ACC112 (cell line): Measurements from ENCODE around the gene KIF5B.

Experiments
- H2AFZ ChIP-seq: fragments of 200-600 bp; sonication (generic); one replicate; pipeline ENCODE4 v1.6.0; 2017; ENCODE audit warnings: antibody characterized with exemption, low read length; ENCODE audit not compliant: unreplicated experiment
- H3K27ac ChIP-seq: fragments of 200-600 bp; sonication (generic); 2 replicates; pipeline ENCODE4 v1.5.1; 2014; ENCODE audit warnings: low read depth, mild to moderate bottlenecking, antibody characterized with exemption, low read length, moderate library complexity
- H3K27me3 ChIP-seq: fragments of 200-600 bp; sonication (generic); 2 replicates; pipeline ENCODE4 v1.6.1; 2014; ENCODE audit warnings: mild to moderate bottlenecking, antibody characterized with exemption, low read length, moderate library complexity, mixed read lengths; ENCODE audit not compliant: insufficient read depth
- H3K36me3 ChIP-seq: fragments of 200-600 bp; sonication (generic); 2 replicates; pipeline ENCODE4 v1.6.1; 2016; ENCODE audit warnings: mild to moderate bottlenecking, antibody characterized with exemption, low read length, moderate library complexity, mixed read lengths; ENCODE audit not compliant: insufficient read depth
- H3K4me1 ChIP-seq: fragments of 200-600 bp; sonication (generic); one replicate; pipeline ENCODE4 v1.6.1; 2016; ENCODE audit warnings: low read length, mixed read lengths; ENCODE audit not compliant: insufficient read depth, unreplicated experiment, control insufficient read depth
- H3K4me3 ChIP-seq: fragments of 200-600 bp; sonication (generic); 2 replicates; pipeline ENCODE4 v1.5.1; 2014; ENCODE audit warnings: mild to moderate bottlenecking, low read depth, low read length
- H3K79me2 ChIP-seq: fragments of 200-600 bp; sonication (generic); one replicate; pipeline ENCODE4 v1.6.0; 2016; ENCODE audit warnings: low read length; ENCODE audit not compliant: control insufficient read depth, unreplicated experiment, insufficient read depth

KIF5B gene

GRCh38 chr10:32017044-32017443 lies 39.2 kb downstream of the KIF5B start:
- H3K4me1 ChIP-seq = no peaks in the 10 kb centered on the region
- no peak overlapping the region for H2AFZ ChIP-seq
- no peaks in the 10 kb centered on the region for H3K27me3 ChIP-seq
- H3K4me3 ChIP-seq = no peak overlapping the region
- H3K79me2 ChIP-seq = peaks cover 2% of the 10 kb centered on the region
- no peak overlapping the region for H3K27ac ChIP-seq
- H3K36me3 ChIP-seq = peaks cover 63% of the 10 kb centered on the region

GRCh38 chr10:32015386-32015785 lies 40.8 kb downstream of the KIF5B start:
- H3K4me3 ChIP-seq = no peak overlapping the region
- H3K36me3 ChIP-seq = peaks cover 60% of the 10 kb centered on the region
- H3K4me1 ChIP-seq = no peaks in the 10 kb centered on the region
- H3K27me3 ChIP-seq = no peaks in the 10 kb centered on the region
- H3K79me2 ChIP-seq = no peaks in the 10 kb centered on the region
- H3K27ac ChIP-seq = no peak overlapping the region
- no peak overlapping the region for H2AFZ ChIP-seq

- Histone ChIP-seq H3K4me3 (no peak overlapping the region), H2AFZ (no peak overlapping the region), H3K27ac (no peak overlapping the region), H3K27me3 (no peaks in the 10 kb centered on the region), H3K36me3 (peaks cover 18% of the 10 kb centered on the region), H3K79me2 (no peaks in the 10 kb centered on the region), H3K4me1 (no peaks in the 10 kb centered on the region)
Measured at GRCh38 chr10:32007026-32007425, 49.2 kb downstream of the KIF5B start.

- no peak overlapping the region for H3K27ac ChIP-seq
- H2AFZ ChIP-seq = no peak overlapping the region
- H3K36me3 ChIP-seq = peaks cover 5% of the 10 kb centered on the region
- H3K4me1 ChIP-seq = no peaks in the 10 kb centered on the region
- no peaks in the 10 kb centered on the region for H3K27me3 ChIP-seq
- H3K79me2 ChIP-seq = no peaks in the 10 kb centered on the region
- no peak overlapping the region for H3K4me3 ChIP-seq
Measured at GRCh38 chr10:32005050-32005449, 51.2 kb downstream of the KIF5B start.

- H3K27ac ChIP-seq = no peak overlapping the region
- H3K27me3 ChIP-seq = no peaks in the 10 kb centered on the region
- peaks cover 4% of the 10 kb centered on the region for H3K4me1 ChIP-seq
- H3K4me3 ChIP-seq = no peak overlapping the region
- no peak overlapping the region for H2AFZ ChIP-seq
- H3K36me3 ChIP-seq = peaks cover 4% of the 10 kb centered on the region
- H3K79me2 ChIP-seq = no peaks in the 10 kb centered on the region
Measured at GRCh38 chr10:32004161-32004591, 52.0 kb downstream of the KIF5B start.

- no peak overlapping the region for H2AFZ ChIP-seq
- no peak overlapping the region for H3K27ac ChIP-seq
- H3K27me3 ChIP-seq = no peaks in the 10 kb centered on the region
- H3K4me1 ChIP-seq = peaks cover 6% of the 10 kb centered on the region
- H3K36me3 ChIP-seq = no peaks in the 10 kb centered on the region
- no peaks in the 10 kb centered on the region for H3K79me2 ChIP-seq
- H3K4me3 ChIP-seq = no peak overlapping the region
Measured at GRCh38 chr10:32002531-32002930, 53.7 kb downstream of the KIF5B start.

- no peaks in the 10 kb centered on the region for H3K36me3 ChIP-seq
- peaks cover 6% of the 10 kb centered on the region for H3K4me1 ChIP-seq
- H3K4me3 ChIP-seq = no peak overlapping the region
- no peaks in the 10 kb centered on the region for H3K27me3 ChIP-seq
- H2AFZ ChIP-seq = no peak overlapping the region
- H3K27ac ChIP-seq = no peak overlapping the region
- H3K79me2 ChIP-seq = no peaks in the 10 kb centered on the region
Measured at GRCh38 chr10:32000937-32001336, 55.3 kb downstream of the KIF5B start.

- H3K4me1 ChIP-seq = peaks cover 6% of the 10 kb centered on the region
- H3K36me3 ChIP-seq = no peaks in the 10 kb centered on the region
- no peak overlapping the region for H3K27ac ChIP-seq
- H3K27me3 ChIP-seq = no peaks in the 10 kb centered on the region
- no peak overlapping the region for H2AFZ ChIP-seq
- H3K79me2 ChIP-seq = no peaks in the 10 kb centered on the region
- no peak overlapping the region for H3K4me3 ChIP-seq
Measured at GRCh38 chr10:31999836-32000235, 56.4 kb downstream of the KIF5B start.

- Histone ChIP-seq H3K36me3 (no peaks in the 10 kb centered on the region), H3K27ac (no peak overlapping the region), H3K79me2 (no peaks in the 10 kb centered on the region), H2AFZ (no peak overlapping the region), H3K27me3 (no peaks in the 10 kb centered on the region), H3K4me1 (peaks cover 6% of the 10 kb centered on the region), H3K4me3 (no peak overlapping the region)
Measured at GRCh38 chr10:31999070-31999660, 57.1 kb downstream of the KIF5B start.

GRCh38 chr10:31994926-31995325 lies 61.3 kb downstream of the KIF5B start:
- no peaks in the 10 kb centered on the region for H3K36me3 ChIP-seq

GRCh38 chr10:31990937-31991336 lies 65.3 kb downstream of the KIF5B start:
- no peak overlapping the region for H3K27ac ChIP-seq
- H3K79me2 ChIP-seq = no peaks in the 10 kb centered on the region
- H3K4me1 ChIP-seq = no peaks in the 10 kb centered on the region

More at GRCh38 chr10:31994926-31995325, 61.3 kb downstream of the KIF5B start:
- Histone ChIP-seq H3K27me3 (no peaks in the 10 kb centered on the region), H3K27ac (no peak overlapping the region), H3K4me3 (no peak overlapping the region), H3K79me2 (no peaks in the 10 kb centered on the region), H3K4me1 (peaks cover 6% of the 10 kb centered on the region), H2AFZ (no peak overlapping the region)

More at GRCh38 chr10:31990937-31991336, 65.3 kb downstream of the KIF5B start:
- H3K27me3 ChIP-seq = no peaks in the 10 kb centered on the region
- H2AFZ ChIP-seq = no peak overlapping the region
- no peaks in the 10 kb centered on the region for H3K36me3 ChIP-seq
- no peak overlapping the region for H3K4me3 ChIP-seq
